ENCODE results near the gene VSTM4. TPM values are rescaled to one million over a fixed set of nuclear protein-coding genes. Genes with fewer than 3 reads are reported as not detected.
A peak's percentile ranks its signal among the peaks of the same experiment; 100 is the strongest.

VSTM4 gene
- total RNA-seq, 2 experiments from 2014 or later, result not detected

DNA sequence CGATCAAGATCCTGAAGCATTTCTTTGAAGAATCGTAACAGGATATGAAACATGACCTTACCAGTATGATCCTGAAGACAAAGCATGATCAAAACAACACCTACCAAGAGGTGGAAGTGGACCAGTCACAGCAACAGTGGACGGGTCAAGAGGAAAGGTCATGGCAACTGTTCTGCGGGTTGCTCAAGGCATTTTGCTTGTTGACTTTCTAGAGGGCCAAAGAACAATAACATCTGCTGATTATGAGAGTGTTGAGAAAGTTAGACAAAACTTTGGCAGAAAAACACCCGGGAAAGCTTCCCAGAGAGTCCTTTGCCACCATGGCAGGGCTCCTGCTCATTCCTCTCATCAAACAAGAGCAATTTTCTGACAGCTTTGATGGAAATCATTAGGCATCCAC lies 110.1 kb downstream of the VSTM4 start:
- ChIA-PET CTCF (ENCODE audit: unreplicated experiment) (no interaction called here), POLR2A (no interaction called here)
- H2AFZ ChIP-seq (ENCODE audit: low read length), result no peak overlapping the region
- H3K4me1 ChIP-seq (ENCODE audit: insufficient read depth, low read length, poor library complexity, severe bottlenecking), result peaks cover 22% of the 10 kb centered on the region
- H4K20me1 ChIP-seq (ENCODE audit: insufficient read depth, low read length), result no peaks in the 10 kb centered on the region
- TF ChIP-seq, protein P1, sequence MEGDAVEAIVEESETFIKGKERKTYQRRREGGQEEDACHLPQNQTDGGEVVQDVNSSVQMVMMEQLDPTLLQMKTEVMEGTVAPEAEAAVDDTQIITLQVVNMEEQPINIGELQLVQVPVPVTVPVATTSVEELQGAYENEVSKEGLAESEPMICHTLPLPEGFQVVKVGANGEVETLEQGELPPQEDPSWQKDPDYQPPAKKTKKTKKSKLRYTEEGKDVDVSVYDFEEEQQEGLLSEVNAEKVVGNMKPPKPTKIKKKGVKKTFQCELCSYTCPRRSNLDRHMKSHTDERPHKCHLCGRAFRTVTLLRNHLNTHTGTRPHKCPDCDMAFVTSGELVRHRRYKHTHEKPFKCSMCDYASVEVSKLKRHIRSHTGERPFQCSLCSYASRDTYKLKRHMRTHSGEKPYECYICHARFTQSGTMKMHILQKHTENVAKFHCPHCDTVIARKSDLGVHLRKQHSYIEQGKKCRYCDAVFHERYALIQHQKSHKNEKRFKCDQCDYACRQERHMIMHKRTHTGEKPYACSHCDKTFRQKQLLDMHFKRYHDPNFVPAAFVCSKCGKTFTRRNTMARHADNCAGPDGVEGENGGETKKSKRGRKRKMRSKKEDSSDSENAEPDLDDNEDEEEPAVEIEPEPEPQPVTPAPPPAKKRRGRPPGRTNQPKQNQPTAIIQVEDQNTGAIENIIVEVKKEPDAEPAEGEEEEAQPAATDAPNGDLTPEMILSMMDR (conservative IDR thresholded peaks at IDR 0.05; ENCODE audit: low read length), result no peak
- TF ChIP-seq EZH2phosphoT487 (IDR thresholded peaks at IDR 0.05; ENCODE audit: borderline replicate concordance, low read depth, low read length), result no peak
- H3K4me3 ChIP-seq (ENCODE audit: low read depth, low read length, poor library complexity, severe bottlenecking), result no peak overlapping the region
- BruUV-seq (replicated peaks), result no TSS peak
- no peak overlapping the region for H3K27ac ChIP-seq (ENCODE audit: low read depth, low read length, poor library complexity, severe bottlenecking)
- no peak overlapping the region for H3K4me2 ChIP-seq (ENCODE audit: low read length)
- H3K9me2 ChIP-seq (ENCODE audit: insufficient read depth, low read length), result no peaks in the 10 kb centered on the region
- no peaks in the 10 kb centered on the region for H3K79me2 ChIP-seq (ENCODE audit: insufficient read depth, low read depth, low read length)
- H3K9me3 ChIP-seq (ENCODE audit: low read length), result no peaks in the 10 kb centered on the region
- H3K36me3 ChIP-seq (ENCODE audit: insufficient read depth, low read length), result no peaks in the 10 kb centered on the region
- DNase-seq (ENCODE audit: low spot score), result no peak
- intact Hi-C loops (cut with micrococcal nuclease; ENCODE audit: unreplicated experiment), result no loop called here

DNA sequence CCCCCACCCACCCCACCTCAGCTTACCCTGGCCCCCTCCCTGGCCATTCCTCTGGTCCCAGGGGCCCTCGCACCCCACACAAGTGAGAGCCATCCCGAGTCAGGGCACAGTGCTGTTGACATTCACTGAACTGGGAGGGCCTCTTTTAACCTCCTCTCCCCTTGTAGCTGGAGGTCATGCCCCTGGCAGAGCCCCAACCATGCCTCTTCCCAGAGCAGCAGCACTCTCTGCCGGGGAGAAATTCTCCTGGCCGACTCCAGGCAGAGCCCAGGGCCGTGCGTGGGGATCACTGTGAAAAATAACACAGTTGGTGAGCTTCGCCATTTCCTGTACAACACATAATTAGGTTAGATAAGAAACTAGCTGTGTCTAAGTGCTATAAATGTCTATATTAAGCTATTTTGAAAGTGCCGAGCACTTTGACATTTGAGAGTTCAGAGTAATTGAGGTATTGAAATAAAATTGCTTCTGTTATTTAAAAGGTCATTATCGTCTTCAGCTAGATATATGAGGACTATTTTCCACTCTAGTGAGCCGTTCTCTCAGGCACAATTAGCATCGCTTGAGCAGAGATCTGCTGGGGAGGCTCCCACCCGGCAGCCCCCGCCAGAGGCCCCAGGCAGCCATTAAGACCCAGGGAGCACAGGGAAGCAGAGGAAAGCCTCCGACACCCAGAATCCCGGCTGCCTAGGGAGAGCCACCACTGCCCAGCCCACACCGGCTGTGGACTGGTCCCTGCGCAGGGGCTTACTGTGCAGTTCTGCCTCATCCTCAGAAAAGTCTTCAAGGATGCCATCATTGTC lies 113.3 kb downstream of the VSTM4 start:
- Histone ChIP-seq H3K4me2 (ENCODE audit: low read length) (no peak overlapping the region), H3K9me3 (ENCODE audit: low read length) (no peaks in the 10 kb centered on the region), H3K36me3 (ENCODE audit: insufficient read depth, low read length) (no peaks in the 10 kb centered on the region), H3K4me3 (ENCODE audit: low read depth, low read length, poor library complexity, severe bottlenecking) (no peak overlapping the region), H2AFZ (ENCODE audit: low read length) (0 out of 2 replicates have a peak overlapping the region, but pooled peaks have one; percentile 21), H3K27ac (ENCODE audit: low read depth, low read length, poor library complexity, severe bottlenecking) (no peak overlapping the region), H4K20me1 (ENCODE audit: insufficient read depth, low read length) (no peaks in the 10 kb centered on the region), H3K79me2 (ENCODE audit: insufficient read depth, low read depth, low read length) (no peaks in the 10 kb centered on the region), H3K9me2 (ENCODE audit: insufficient read depth, low read length) (no peaks in the 10 kb centered on the region), H3K4me1 (ENCODE audit: insufficient read depth, low read length, poor library complexity, severe bottlenecking) (peaks cover 11% of the 10 kb centered on the region)
- no TSS peak for BruUV-seq (replicated peaks)
- ChIA-PET POLR2A (interaction anchor here (0.7 to 0.8 kb wide), 2 partner anchors 9 to 28 kb away, joined by 3 to 4 read pairs; no protein-coding TSS in a partner anchor), CTCF (ENCODE audit: unreplicated experiment) (no interaction called here)
- no peak for DNase-seq (ENCODE audit: low spot score)
- intact Hi-C loops (cut with micrococcal nuclease; ENCODE audit: unreplicated experiment), result no loop called here
- no peak for TF ChIP-seq EZH2phosphoT487 (IDR thresholded peaks at IDR 0.05; ENCODE audit: borderline replicate concordance, low read depth, low read length)
- TF ChIP-seq, protein P1 (conservative IDR thresholded peaks at IDR 0.05; ENCODE audit: low read length), result no peak

DNA sequence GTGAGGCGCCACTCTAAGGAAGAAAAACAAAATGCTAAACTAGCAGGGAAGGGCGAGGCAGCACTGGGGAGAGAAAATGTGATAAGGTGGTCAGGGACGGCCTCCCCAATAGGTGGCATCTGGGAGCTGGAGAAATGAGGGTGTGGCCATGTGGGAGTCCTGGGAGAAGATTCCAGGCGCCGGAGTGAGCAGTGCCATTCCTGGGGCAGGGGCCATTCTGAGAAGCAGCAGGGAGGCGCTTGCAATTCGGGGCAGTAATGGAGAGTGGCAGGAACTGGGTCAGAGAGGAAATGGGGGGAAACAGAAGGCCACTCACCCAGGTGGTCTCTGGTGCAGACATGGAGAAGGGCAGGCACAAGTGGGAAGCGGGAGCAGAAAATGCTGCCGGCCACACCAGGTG lies 113.9 kb downstream of the VSTM4 start:
- Histone ChIP-seq H3K79me2 (ENCODE audit: insufficient read depth, low read depth, low read length) (no peaks in the 10 kb centered on the region), H2AFZ (ENCODE audit: low read length) (no peak overlapping the region), H3K4me1 (ENCODE audit: insufficient read depth, low read length, poor library complexity, severe bottlenecking) (peaks cover 9% of the 10 kb centered on the region), H3K27ac (ENCODE audit: low read depth, low read length, poor library complexity, severe bottlenecking) (no peak overlapping the region), H3K4me2 (ENCODE audit: low read length) (no peak overlapping the region), H4K20me1 (ENCODE audit: insufficient read depth, low read length) (no peaks in the 10 kb centered on the region), H3K9me2 (ENCODE audit: insufficient read depth, low read length) (no peaks in the 10 kb centered on the region), H3K9me3 (ENCODE audit: low read length) (no peaks in the 10 kb centered on the region), H3K4me3 (ENCODE audit: low read depth, low read length, poor library complexity, severe bottlenecking) (no peak overlapping the region), H3K36me3 (ENCODE audit: insufficient read depth, low read length) (no peaks in the 10 kb centered on the region)
- TF ChIP-seq, protein P1 (conservative IDR thresholded peaks at IDR 0.05; ENCODE audit: low read length), result 0 out of 2 replicates have a peak, but pooled peaks have one; percentile 30
- no peak for TF ChIP-seq EZH2phosphoT487 (IDR thresholded peaks at IDR 0.05; ENCODE audit: borderline replicate concordance, low read depth, low read length)
- BruUV-seq (replicated peaks), result no TSS peak
- intact Hi-C loops (cut with micrococcal nuclease; ENCODE audit: unreplicated experiment), result no loop called here
- DNase-seq (ENCODE audit: low spot score), result no peak
- ChIA-PET CTCF (ENCODE audit: unreplicated experiment) (no interaction called here), POLR2A (interaction anchor here (0.7 to 0.8 kb wide), 2 partner anchors 8 to 28 kb away, joined by 3 to 4 read pairs; no protein-coding TSS in a partner anchor)
